Right lobe of liver (tissue), 4 donors: ENCODE data around the gene PXDN.

Source experiments
- CTCF ChIP-seq, 4 donors: fragments of 200-600 bp in 3 of 4; fragments of 450-650 bp in 1 of 4; IDR thresholded peaks; one replicate each; pipeline versions ENCODE4 v1.5.1 to v1.8.0; 2016 to 2022; ENCODE audit warnings: antibody characterized with exemption in 4 of 4, mild to moderate bottlenecking in 2 of 4
- POLR2A ChIP-seq: fragments of 450-650 bp; IDR thresholded peaks from one replicate; pipeline ENCODE4 v1.6.1; 2017; ENCODE audit warnings: antibody characterized with exemption, mild to moderate bottlenecking
- donor health status: DM: no; HTN: no; CAD: no.
- donor health status: DM: no; HTN: no; CAD: no.
- donor health status: DM: no; HTN: yes; CAD: no.

- no peak for TF ChIP-seq CTCF (IDR thresholded peaks at IDR 0.05)
- TF ChIP-seq POLR2A, result no peak
These were observed 144.8 kb downstream of the PXDN start for GRCh38 chr2:1599301-1600085.
